ENCODE data around the gene CACNA2D1.

The CACNA2D1 gene

DNA sequence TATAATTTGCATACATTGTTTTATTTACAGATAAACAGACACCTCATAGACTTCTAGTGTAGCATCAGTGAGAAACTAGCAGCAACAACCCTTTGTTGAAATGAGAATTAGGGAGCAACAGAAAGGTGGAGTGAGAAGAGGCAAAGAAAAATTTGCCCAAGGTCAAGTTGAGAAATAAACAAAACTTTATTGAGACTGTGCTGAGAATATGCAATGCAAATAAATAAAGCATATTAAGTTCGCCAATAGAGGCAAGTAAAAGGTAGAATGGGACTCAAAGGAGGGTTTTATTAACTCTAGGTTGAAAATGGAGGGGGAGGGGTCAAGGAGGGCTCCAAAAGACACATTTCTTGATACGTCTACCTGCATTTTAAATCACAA is 49.7 kb downstream of the CACNA2D1 start:
- TF ChIP-seq ZNF8 (CRISPR knock-in tag; IDR thresholded peaks at IDR 0.05) (no peak), ESRRG (CRISPR knock-in tag; IDR thresholded peaks at IDR 0.05) (no peak)

GRCh38 chr7:82393076-82393839 is 50.3 kb downstream of the CACNA2D1 start:
- TF ChIP-seq ZNF8 (CRISPR knock-in tag; IDR thresholded peaks at IDR 0.05) (no peak), ESRRG (CRISPR knock-in tag; IDR thresholded peaks at IDR 0.05) (no peak), GLIS3 (CRISPR knock-in tag; IDR thresholded peaks at IDR 0.05) (no peak), ISL1 (CRISPR knock-in tag; IDR thresholded peaks at IDR 0.05) (no peak)
- TF ChIP-seq, protein P1, sequence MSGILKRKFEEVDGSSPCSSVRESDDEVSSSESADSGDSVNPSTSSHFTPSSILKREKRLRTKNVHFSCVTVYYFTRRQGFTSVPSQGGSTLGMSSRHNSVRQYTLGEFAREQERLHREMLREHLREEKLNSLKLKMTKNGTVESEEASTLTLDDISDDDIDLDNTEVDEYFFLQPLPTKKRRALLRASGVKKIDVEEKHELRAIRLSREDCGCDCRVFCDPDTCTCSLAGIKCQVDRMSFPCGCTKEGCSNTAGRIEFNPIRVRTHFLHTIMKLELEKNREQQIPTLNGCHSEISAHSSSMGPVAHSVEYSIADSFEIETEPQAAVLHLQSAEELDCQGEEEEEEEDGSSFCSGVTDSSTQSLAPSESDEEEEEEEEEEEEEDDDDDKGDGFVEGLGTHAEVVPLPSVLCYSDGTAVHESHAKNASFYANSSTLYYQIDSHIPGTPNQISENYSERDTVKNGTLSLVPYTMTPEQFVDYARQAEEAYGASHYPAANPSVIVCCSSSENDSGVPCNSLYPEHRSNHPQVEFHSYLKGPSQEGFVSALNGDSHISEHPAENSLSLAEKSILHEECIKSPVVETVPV (CRISPR knock-in tag; IDR thresholded peaks at IDR 0.05), result no peak
- TF ChIP-seq, protein P2, sequence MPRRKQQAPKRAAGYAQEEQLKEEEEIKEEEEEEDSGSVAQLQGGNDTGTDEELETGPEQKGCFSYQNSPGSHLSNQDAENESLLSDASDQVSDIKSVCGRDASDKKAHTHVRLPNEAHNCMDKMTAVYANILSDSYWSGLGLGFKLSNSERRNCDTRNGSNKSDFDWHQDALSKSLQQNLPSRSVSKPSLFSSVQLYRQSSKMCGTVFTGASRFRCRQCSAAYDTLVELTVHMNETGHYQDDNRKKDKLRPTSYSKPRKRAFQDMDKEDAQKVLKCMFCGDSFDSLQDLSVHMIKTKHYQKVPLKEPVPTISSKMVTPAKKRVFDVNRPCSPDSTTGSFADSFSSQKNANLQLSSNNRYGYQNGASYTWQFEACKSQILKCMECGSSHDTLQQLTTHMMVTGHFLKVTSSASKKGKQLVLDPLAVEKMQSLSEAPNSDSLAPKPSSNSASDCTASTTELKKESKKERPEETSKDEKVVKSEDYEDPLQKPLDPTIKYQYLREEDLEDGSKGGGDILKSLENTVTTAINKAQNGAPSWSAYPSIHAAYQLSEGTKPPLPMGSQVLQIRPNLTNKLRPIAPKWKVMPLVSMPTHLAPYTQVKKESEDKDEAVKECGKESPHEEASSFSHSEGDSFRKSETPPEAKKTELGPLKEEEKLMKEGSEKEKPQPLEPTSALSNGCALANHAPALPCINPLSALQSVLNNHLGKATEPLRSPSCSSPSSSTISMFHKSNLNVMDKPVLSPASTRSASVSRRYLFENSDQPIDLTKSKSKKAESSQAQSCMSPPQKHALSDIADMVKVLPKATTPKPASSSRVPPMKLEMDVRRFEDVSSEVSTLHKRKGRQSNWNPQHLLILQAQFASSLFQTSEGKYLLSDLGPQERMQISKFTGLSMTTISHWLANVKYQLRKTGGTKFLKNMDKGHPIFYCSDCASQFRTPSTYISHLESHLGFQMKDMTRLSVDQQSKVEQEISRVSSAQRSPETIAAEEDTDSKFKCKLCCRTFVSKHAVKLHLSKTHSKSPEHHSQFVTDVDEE (CRISPR knock-in tag; IDR thresholded peaks at IDR 0.05), result no peak
- ATAC-seq, result no peak

More for the DNA sequence above, 49.7 kb downstream of the CACNA2D1 start:
- ATAC-seq, result no peak

DNA sequence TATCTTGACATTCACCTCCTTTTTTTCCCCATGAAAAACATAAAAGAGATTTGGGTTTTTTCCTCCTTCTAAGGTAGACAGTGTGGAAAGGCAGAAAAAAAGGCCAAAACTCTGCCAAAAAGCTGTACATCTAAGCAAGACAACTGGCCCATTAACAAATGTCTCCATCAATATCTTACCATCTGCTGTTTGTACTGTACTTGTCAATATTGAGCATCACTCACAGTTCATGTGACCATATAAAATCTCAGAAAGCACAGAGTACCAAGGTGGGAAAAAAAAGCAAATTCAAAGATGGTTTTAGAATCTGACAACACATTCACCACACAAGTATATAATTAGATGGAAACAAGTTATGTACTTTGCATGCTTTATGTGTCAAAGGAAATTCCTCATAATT is 52.6 kb downstream of the CACNA2D1 start:
- no peak for ATAC-seq
- TF ChIP-seq ESRRG (CRISPR knock-in tag; IDR thresholded peaks at IDR 0.05) (no peak), ZNF70 (CRISPR knock-in tag; IDR thresholded peaks at IDR 0.05) (no peak), ISL1 (CRISPR knock-in tag; IDR thresholded peaks at IDR 0.05) (no peak)
- TF ChIP-seq, protein P3, sequence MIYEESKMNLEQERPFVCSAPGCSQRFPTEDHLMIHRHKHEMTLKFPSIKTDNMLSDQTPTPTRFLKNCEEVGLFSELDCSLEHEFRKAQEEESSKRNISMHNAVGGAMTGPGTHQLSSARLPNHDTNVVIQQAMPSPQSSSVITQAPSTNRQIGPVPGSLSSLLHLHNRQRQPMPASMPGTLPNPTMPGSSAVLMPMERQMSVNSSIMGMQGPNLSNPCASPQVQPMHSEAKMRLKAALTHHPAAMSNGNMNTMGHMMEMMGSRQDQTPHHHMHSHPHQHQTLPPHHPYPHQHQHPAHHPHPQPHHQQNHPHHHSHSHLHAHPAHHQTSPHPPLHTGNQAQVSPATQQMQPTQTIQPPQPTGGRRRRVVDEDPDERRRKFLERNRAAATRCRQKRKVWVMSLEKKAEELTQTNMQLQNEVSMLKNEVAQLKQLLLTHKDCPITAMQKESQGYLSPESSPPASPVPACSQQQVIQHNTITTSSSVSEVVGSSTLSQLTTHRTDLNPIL (CRISPR knock-in tag; IDR thresholded peaks at IDR 0.05; ENCODE audit: low read depth), result no peak
- TF ChIP-seq, protein P1 (CRISPR knock-in tag; IDR thresholded peaks at IDR 0.05), result no peak

GRCh38 chr7:82389876-82390275 is 53.7 kb downstream of the CACNA2D1 start:
- ATAC-seq, result no peak
- TF ChIP-seq ZFP3 (CRISPR knock-in tag; IDR thresholded peaks at IDR 0.05) (no peak), ZC3H10 (CRISPR knock-in tag; IDR thresholded peaks at IDR 0.05) (no peak), BACH2 (CRISPR knock-in tag; IDR thresholded peaks at IDR 0.05; ENCODE audit: borderline replicate concordance) (no peak), ISL1 (CRISPR knock-in tag; IDR thresholded peaks at IDR 0.05) (no peak), SNAI2 (CRISPR knock-in tag; IDR thresholded peaks at IDR 0.05) (no peak), ZNF8 (CRISPR knock-in tag; IDR thresholded peaks at IDR 0.05) (no peak), OSR1 (CRISPR knock-in tag; IDR thresholded peaks at IDR 0.05) (no peak), PPARA (CRISPR knock-in tag; IDR thresholded peaks at IDR 0.05; ENCODE audit: borderline replicate concordance) (no peak), ZNF565 (CRISPR knock-in tag; conservative IDR thresholded peaks at IDR 0.05; ENCODE audit: low read depth) (no peak), TCF4 (CRISPR knock-in tag; IDR thresholded peaks at IDR 0.05; ENCODE audit: borderline replicate concordance) (no peak), TOX (CRISPR knock-in tag; IDR thresholded peaks at IDR 0.05; ENCODE audit: borderline replicate concordance) (no peak)
- TF ChIP-seq, protein P4, sequence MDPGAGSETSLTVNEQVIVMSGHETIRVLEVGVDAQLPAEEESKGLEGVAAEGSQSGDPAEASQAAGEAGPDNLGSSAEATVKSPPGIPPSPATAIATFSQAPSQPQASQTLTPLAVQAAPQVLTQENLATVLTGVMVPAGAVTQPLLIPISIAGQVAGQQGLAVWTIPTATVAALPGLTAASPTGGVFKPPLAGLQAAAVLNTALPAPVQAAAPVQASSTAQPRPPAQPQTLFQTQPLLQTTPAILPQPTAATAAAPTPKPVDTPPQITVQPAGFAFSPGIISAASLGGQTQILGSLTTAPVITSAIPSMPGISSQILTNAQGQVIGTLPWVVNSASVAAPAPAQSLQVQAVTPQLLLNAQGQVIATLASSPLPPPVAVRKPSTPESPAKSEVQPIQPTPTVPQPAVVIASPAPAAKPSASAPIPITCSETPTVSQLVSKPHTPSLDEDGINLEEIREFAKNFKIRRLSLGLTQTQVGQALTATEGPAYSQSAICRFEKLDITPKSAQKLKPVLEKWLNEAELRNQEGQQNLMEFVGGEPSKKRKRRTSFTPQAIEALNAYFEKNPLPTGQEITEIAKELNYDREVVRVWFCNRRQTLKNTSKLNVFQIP (CRISPR knock-in tag; IDR thresholded peaks at IDR 0.05; ENCODE audit: borderline replicate concordance, low read depth), result no peak
- TF ChIP-seq, protein P2 (CRISPR knock-in tag; IDR thresholded peaks at IDR 0.05), result no peak
- TF ChIP-seq, protein P3 (CRISPR knock-in tag; IDR thresholded peaks at IDR 0.05; ENCODE audit: low read depth), result no peak

All from SK-N-SH treated with all-trans-retinoic acid at 6 μM for 48 hours (cell line).